Measurements from ENCODE around the gene PRSS3. TPM values are rescaled to one million over a fixed set of nuclear protein-coding genes. Genes with fewer than 3 reads are reported as not detected.
"Not testable (repeated sequence)": the region's sequence is repeated elsewhere in the genome, so short reads cannot be mapped to it uniquely, and the experiment has no call there.

PRSS3 gene
- total RNA-seq, 1 donor from 2014 or later = not detected

DNA sequence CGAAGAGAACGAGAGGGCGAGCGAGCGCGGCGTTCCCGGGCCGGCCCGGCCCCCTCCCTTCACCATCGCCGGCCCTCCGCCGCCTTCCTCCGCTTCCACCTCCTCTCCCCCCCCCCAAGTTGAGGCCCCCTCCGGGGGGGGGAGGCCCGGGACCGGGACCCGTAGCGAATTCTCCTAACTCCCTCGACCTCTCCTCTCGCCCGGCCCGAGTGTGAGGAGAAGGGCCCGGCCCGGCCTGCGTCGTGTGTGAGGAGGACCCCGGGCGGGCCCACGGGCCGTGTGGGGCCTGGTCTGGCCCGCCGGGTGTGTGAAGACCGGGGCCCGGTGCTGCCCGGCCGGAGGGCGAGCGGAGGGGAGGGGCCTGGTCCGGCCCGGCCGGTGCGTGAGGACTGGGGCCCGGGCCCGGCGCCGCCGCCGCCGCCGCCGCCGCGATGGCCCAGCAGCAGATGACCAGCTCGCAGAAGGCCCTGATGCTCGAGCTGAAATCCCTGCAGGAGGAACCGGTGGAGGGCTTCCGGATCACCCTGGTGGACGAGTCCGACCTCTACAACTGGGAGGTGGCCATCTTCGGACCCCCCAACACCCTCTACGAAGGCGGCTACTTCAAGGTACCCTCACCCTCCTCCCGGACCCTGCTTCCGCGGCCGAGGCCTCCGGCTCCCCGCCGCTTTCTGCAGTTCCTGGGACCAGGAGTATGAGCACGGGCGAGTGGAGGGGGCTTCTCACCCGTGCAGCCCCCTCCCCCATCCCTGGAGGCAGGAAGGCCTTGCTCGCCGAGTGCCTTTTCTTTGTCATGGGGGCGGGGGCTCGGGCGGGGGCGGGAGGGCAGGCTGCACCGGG, 22.2 kb downstream of the PRSS3 start:
- Mint-ChIP-seq H3K27me3 (no peaks in the 10 kb centered on the region), H3K27ac (peak overlapping the region; percentile 93), H3K4me1 (peaks cover 46% of the 10 kb centered on the region), H3K4me3 (peak overlapping the region; percentile 94), H3K9me3 (no peaks in the 10 kb centered on the region), H3K36me3 (ENCODE audit: low read depth) (peaks cover 15% of the 10 kb centered on the region)
- intact Hi-C loops (cut with micrococcal nuclease) = loop anchor here (2.0 to 10.0 kb wide), 8 partner anchors 63 to 1295 kb away; partner anchors contain the start of genes DCAF12, KIF24, MYORG and NFX1
- DNase-seq = peak; percentile 87

DNA sequence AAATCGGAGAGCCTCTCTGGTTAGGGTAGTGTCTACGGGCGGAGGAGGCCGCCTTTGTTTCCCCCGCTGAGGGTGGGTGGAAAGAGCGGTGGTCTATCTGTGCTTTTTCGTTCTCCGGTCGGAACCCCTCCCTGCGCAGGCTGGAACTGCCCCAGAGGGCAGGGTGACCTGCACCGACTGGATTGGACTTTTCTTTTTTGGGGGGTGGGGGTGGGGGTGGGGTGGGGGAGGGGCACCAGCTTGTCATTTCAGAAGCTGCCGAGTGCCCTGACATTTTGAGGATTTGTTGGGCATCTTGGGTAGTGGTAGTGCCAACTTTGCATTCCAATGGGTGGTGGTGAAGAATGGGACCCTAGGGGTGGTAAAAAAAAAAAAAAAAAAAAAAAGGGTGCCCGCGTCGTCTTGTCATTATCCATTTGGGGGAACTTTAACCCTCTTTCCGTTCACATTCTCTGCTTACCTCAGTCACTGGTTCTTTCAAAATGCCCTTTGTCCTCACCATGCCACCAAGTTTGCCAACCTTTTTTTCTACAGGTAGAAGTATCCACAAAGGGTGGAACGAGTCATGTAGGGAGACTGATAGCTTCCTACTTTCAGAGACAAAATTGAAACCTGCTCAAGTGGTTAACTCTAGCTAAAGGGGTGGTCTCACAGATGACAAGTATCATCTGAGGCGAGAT, 22.9 kb downstream of the PRSS3 start:
- H3K27ac Mint-ChIP-seq = peak overlapping the region; percentile 93
- intact Hi-C loops (cut with micrococcal nuclease) = loop anchor here (5.0 to 10.0 kb wide), 4 partner anchors 106 to 1294 kb away; partner anchors contain the start of genes NFX1 and UBAP1

DNA sequence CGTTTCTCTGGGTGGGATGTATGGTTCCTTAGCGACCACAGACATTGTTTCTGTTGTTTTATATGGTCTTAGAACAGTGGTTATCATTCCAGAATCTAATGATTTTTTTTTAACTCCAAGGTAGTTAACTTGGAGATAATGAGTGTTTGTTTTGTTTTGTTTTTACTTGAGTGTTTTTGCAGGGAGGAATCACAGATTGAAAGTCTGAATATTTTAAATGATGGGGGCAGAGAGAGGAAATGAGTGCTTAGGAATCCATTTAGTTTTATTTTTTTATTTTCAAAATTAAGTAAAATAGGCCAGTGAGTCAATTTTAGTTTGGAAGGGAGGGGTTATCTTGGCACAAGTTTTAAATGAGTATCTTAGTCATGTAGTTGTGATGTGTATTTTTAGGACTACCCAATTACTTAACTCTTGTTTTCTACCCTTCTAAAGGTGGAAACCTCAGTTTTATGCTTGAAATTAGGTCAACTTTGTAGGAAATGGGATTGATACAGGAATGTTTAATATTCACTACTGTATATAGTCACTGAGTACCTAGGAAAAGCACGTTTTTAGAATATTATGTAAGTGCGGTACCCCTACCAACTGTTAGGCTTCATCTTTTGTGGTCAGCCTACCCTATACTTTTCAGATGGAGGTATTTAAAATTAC, 23.6 kb downstream of the PRSS3 start:
- Mint-ChIP-seq H3K27me3 (no peaks in the 10 kb centered on the region), H3K36me3 (ENCODE audit: low read depth) (peaks cover 18% of the 10 kb centered on the region), H3K4me1 (peaks cover 45% of the 10 kb centered on the region), H3K27ac (peak overlapping the region; percentile 93), H3K9me3 (no peaks in the 10 kb centered on the region), H3K4me3 (peak overlapping the region; percentile 94)
- intact Hi-C loops (cut with micrococcal nuclease) = loop anchor here (5.0 to 10.0 kb wide), 4 partner anchors 106 to 1293 kb away; partner anchors contain the start of genes NFX1 and UBAP1
- no peak for DNase-seq

More for the DNA sequence above, 22.9 kb downstream of the PRSS3 start:
- H3K36me3 Mint-ChIP-seq (ENCODE audit: low read depth) = peaks cover 15% of the 10 kb centered on the region
- peak overlapping the region; percentile 94 for H3K4me3 Mint-ChIP-seq
- H3K9me3 Mint-ChIP-seq = no peaks in the 10 kb centered on the region
- H3K27me3 Mint-ChIP-seq = no peaks in the 10 kb centered on the region
- DNase-seq = peak; percentile 68
- peaks cover 46% of the 10 kb centered on the region for H3K4me1 Mint-ChIP-seq

DNA sequence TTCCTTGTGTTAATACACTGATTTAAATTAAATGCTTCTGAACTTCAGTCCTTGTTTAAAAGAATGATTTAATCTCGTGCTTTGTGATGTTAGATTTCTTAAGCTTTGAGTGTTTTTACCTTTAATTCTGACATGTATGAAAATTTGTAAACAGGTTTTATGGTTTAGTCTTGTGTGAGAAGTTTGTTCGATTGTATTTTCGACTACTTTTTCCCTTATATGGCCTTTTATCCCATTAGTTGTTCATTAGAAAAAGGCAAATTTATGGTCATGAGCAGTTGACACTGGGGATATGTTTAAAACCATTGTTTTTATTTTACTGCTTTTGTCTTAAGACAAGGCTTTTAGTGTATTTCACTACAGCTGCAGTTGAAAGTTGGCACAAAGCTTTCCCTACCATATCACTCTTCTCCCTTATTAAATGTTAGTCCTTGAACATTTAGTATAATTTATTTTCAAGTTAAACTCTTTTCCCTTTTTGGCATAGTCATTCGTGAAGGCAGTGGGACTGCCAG, 24.9 kb downstream of the PRSS3 start:
- intact Hi-C loops (cut with micrococcal nuclease) = no loop called here
- H3K27ac Mint-ChIP-seq = no peak overlapping the region
- peak overlapping the region; percentile 94 for H3K4me3 Mint-ChIP-seq
- H3K36me3 Mint-ChIP-seq (ENCODE audit: low read depth) = peaks cover 21% of the 10 kb centered on the region
- H3K9me3 Mint-ChIP-seq = no peaks in the 10 kb centered on the region
- DNase-seq = no peak
- peaks cover 34% of the 10 kb centered on the region for H3K4me1 Mint-ChIP-seq
- no peaks in the 10 kb centered on the region for H3K27me3 Mint-ChIP-seq

DNA sequence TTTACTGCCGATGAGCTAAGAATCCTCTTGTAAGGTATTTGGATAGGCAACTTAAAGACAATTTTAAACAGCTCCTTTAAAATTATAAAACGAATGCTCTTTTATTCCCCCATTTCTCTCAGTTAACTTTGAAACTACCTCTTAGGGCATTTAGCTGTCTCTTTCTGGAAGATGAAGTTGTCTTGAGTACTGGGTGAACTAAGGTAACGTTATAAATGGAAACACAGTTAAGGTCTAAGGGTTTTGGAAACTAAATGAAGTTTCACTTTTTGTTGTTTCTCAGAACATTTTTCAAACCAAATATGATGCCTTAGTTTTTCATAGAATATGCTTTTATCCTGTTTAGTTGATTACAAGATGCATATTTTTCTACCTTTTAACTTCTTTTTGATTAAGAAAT, 28.4 kb downstream of the PRSS3 start:
- Mint-ChIP-seq H3K9me3 (no peaks in the 10 kb centered on the region), H3K4me3 (no peak overlapping the region), H3K27ac (no peak overlapping the region), H3K36me3 (ENCODE audit: low read depth) (peaks cover 20% of the 10 kb centered on the region), H3K4me1 (peaks cover 22% of the 10 kb centered on the region), H3K27me3 (no peaks in the 10 kb centered on the region)
- intact Hi-C loops (cut with micrococcal nuclease) = no loop called here
- no peak for DNase-seq

DNA sequence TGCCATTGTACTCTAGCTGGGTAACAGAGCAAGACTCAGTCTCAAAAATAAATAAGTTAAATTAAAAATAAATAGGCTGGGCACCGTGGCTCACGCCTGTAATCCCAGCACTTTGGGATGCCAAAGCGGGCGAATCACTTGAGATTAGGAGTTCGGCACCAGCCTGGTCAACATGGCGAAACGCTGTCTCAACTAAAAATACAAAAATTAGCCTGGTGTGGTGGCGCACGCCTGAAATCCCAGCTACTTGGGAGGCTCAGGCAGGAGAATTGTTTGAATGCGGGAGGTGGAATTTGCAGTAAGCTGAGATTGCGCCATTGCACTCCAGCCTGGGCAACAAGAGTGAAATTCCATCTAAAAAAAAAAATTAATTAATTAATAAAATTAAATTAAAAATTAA, 31.9 kb downstream of the PRSS3 start:
- H3K4me3 Mint-ChIP-seq; intact Hi-C loops (cut with micrococcal nuclease); H3K27ac Mint-ChIP-seq; H3K27me3 Mint-ChIP-seq; H3K4me1 Mint-ChIP-seq; DNase-seq; H3K9me3 Mint-ChIP-seq: not testable (repeated sequence)
- H3K36me3 Mint-ChIP-seq (ENCODE audit: low read depth) = peaks cover 13% of the 10 kb centered on the region

DNA sequence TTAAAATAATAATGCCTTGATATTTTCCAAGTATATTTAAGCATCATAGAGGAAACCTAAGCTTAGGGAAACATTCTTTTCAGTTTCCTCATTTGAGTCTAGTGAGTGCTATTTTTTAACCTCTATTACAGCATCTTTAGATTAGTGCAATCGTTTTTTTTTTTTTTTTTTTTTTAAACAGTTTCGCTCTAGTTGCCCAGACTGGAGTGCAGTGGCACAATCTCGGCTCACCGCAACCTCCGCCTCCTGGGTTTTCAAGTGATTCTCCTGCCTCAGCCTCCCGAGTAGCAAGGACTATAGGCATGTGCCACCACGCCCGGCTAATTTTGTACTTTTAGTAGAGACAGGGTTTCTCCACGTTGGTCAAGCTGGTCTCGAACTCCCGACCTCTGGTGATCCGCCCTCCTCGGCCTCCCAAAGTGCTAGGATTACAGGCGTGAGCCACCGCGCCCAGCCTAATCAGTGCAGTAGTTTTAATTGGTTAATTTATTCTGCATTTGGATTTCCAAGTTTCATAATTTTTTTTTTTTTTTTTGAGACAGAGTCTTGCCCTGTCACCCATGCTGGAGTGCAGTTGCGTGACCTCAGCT, 34.4 kb downstream of the PRSS3 start:
- H3K4me3 Mint-ChIP-seq; DNase-seq; H3K4me1 Mint-ChIP-seq; H3K9me3 Mint-ChIP-seq; H3K27me3 Mint-ChIP-seq; intact Hi-C loops (cut with micrococcal nuclease); H3K36me3 Mint-ChIP-seq (ENCODE audit: low read depth); H3K27ac Mint-ChIP-seq: not testable (repeated sequence)

DNA sequence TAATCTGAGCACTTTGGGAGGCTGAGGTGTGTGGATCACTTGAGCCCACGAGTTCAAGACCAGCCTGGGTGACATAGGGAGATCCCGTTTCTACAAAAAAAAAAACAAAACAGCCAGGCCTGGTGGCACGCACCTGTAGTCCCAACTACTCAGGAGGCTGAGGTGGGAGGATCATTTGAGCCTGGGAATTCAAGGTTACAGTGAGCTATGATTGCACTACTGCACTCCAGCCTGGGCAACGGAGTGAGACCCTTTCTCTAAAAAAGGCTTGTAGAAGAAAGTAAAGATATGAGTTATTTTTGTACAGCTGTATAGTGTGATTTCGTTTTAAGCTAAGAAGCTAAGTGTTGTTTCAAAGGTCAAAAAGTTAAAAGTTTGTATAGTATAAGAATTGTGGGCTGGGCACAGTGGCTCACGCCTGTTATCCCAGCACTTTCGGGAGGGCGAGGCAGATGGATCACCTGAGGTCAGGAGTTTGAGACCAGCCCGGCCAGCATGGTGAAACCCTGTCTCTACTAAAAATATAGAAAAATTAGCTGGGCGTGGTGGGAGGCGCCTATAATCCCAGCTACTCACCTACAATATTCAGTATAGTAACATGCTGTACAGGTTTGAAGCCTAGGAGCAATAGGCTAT, 40.4 kb downstream of the PRSS3 start:
- peaks cover 20% of the 10 kb centered on the region for H3K4me1 Mint-ChIP-seq
- peak overlapping the region; percentile 48 for H3K27ac Mint-ChIP-seq
- intact Hi-C loops (cut with micrococcal nuclease) = loop anchor here (1.0 kb wide), 1 partner anchor 19 kb away; no protein-coding TSS in a partner anchor
- no peaks in the 10 kb centered on the region for H3K9me3 Mint-ChIP-seq
- no peak for DNase-seq
- peaks cover 3% of the 10 kb centered on the region for H3K36me3 Mint-ChIP-seq (ENCODE audit: low read depth)
- no peak overlapping the region for H3K4me3 Mint-ChIP-seq
- no peaks in the 10 kb centered on the region for H3K27me3 Mint-ChIP-seq

DNA sequence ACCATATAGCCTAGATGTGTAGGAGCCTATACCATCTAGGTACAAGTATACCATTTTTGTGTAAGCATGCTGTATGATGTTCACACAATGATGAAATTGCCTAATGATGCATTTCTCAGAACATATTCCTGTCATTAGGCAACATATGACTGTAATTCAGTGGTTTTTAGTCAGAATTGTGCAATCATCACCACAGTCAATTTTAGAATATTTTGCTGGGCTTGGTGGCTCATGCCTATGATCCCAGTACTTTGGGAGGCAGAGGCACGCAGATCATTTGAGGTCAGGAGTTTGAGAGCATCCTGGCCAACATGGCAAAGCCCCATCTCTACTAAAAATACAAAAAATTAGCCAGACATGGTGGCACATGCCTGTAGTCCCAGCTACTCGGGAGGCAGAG, 40.9 kb downstream of the PRSS3 start:
- Mint-ChIP-seq H3K27ac (peak overlapping the region; percentile 66), H3K4me1 (peaks cover 20% of the 10 kb centered on the region)
- not testable (repeated sequence) for H3K9me3 Mint-ChIP-seq; DNase-seq; H3K27me3 Mint-ChIP-seq; H3K36me3 Mint-ChIP-seq (ENCODE audit: low read depth); H3K4me3 Mint-ChIP-seq
- intact Hi-C loops (cut with micrococcal nuclease) = loop anchor here (1.0 kb wide), 1 partner anchor 20 kb away; no protein-coding TSS in a partner anchor

DNA sequence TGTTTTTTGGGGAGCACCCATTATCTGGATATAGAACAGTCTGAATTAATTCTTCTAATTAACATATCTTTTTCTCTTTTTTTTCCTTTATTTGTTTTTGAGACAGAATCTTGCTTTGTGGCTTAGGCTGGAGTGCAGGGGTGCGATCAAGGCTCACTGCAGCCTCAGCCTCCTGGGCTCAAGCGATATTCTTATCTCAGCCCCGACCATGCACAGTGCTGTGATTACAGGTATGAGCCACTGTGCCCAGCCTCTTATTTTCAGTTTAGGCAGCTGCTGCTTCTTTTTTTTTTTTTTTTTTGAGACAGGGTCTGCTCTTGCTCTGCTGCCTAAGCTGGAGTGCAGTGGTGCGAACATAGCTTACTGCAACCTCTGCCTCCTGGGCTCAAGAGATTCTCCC, 41.8 kb downstream of the PRSS3 start:
- Mint-ChIP-seq H3K36me3 (ENCODE audit: low read depth) (peaks cover 3% of the 10 kb centered on the region), H3K27ac (no peak overlapping the region), H3K9me3 (no peaks in the 10 kb centered on the region), H3K4me1 (peaks cover 25% of the 10 kb centered on the region), H3K4me3 (no peak overlapping the region), H3K27me3 (no peaks in the 10 kb centered on the region)
- DNase-seq = no peak
- intact Hi-C loops (cut with micrococcal nuclease) = no loop called here

DNA sequence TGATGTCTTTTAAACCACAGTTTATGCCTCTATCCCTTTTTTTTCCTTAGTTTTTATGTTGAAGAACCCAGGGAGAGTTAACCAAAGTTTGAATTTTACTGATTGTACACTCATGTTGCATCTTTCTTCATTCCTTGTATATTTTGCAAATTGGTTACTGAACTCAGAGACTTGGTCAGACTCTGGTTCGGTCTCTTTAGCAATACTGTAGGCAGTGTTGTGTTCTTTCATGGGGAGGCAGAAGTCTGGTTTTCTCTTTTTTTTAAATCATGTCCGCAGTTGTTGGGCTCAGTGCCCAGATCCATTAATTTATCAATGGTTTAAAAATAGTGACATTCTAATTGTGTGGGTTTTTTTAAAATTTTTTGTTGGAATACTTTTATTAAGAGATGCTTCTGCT, 45.0 kb downstream of the PRSS3 start:
- intact Hi-C loops (cut with micrococcal nuclease) = no loop called here
- H3K27me3 Mint-ChIP-seq = no peaks in the 10 kb centered on the region

DNA sequence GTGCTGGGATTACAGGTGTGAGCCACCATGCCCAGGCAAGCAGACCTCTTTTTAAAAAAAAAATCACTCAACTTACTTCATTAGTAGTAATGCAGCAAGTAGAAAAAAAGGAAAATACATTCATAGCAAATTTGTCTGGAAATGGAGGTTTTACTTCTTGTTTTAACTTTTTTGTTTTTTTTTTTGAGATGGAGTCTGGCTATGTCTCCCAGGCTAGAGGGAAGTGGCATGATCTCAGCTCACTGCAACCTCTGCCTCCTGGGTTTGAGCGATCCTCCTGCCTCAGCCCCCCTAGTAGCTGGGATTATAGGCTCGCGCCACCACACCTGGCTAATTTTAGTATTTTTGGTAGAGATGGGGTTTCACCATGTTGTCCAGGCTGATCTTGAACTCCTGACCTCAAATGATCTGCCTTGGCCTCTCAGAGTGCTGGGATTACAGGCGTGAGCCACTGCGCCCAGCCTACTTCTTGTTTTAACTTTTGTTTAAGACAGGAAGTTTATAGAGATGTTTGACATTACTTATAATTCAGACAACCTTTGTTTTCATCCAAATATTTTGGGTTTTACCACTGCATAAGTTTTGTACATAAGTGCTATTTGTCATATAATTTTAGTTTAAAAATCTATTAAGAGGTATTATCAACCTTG, 48.1 kb downstream of the PRSS3 start:
- Mint-ChIP-seq H3K27me3 (no peaks in the 10 kb centered on the region), H3K36me3 (ENCODE audit: low read depth) (peaks cover 16% of the 10 kb centered on the region), H3K9me3 (no peaks in the 10 kb centered on the region), H3K4me3 (no peak overlapping the region), H3K4me1 (peaks cover 22% of the 10 kb centered on the region), H3K27ac (peak overlapping the region; percentile 37)
- intact Hi-C loops (cut with micrococcal nuclease) = no loop called here
- no peak for DNase-seq

More for the DNA sequence above, 45.0 kb downstream of the PRSS3 start:
- Mint-ChIP-seq H3K9me3 (no peaks in the 10 kb centered on the region), H3K36me3 (ENCODE audit: low read depth) (peaks cover 13% of the 10 kb centered on the region), H3K27ac (peak overlapping the region; percentile 51), H3K4me1 (peaks cover 26% of the 10 kb centered on the region), H3K4me3 (no peak overlapping the region)
- DNase-seq = no peak

Measured in activated CD4-positive, alpha-beta T cell treated with anti-CD3 and anti-CD28 coated beads, Interleukin-2, amount 10 ng/mL, durations not matched to agents 24 days and 14 days (primary cell).